Gastrocnemius medialis (tissue), 4 donors: Measurements from ENCODE around the gene BNIP1. TPM values are rescaled to one million over a fixed set of nuclear protein-coding genes. Genes with fewer than 3 reads are reported as not detected.
"Not testable (repeated sequence)": the region's sequence is repeated elsewhere in the genome, so short reads cannot be mapped to it uniquely, and the experiment has no call there.

ENCODE experiments used
- ATAC-seq, 2 donors: fragments of 150-250 bp; one replicate each; pipeline ENCODE4 v1.9.1; 2016
- DNase-seq, 2 donors: peaks; one replicate each; pipeline ENCODE4 v3.0.0-alpha.2; 2019
- H3K27ac ChIP-seq, 4 donors: fragments of 200-600 bp; sonication (generic); 1 replicate in 1 of 4; 2 replicates in 3 of 4; pipeline ENCODE4 v1.5.1; 2016 to 2018; ENCODE audit warnings: mild to moderate bottlenecking in 2 of 4, moderate library complexity in 1 of 4
- H3K27me3 ChIP-seq, 3 donors: fragments of 200-600 bp; sonication (generic) in 2 of 3; 1 replicate in 1 of 3; 2 replicates in 2 of 3; pipeline versions ENCODE4 v1.5.1 to v1.6.0; 2016 to 2019; ENCODE audit warnings: mild to moderate bottlenecking in 1 of 3, moderate library complexity in 1 of 3
- H3K36me3 ChIP-seq, 2 donors: fragments of 200-600 bp; sonication (generic) in 1 of 2; one replicate each; pipeline ENCODE4 v1.5.1; 2017 to 2018
- H3K4me1 ChIP-seq, 2 donors: fragments of 200-600 bp; sonication (generic) in 1 of 2; one replicate each; pipeline ENCODE4 v1.5.1; 2016 to 2017; ENCODE audit warnings: mild to moderate bottlenecking in 2 of 2
- H3K4me3 ChIP-seq, 4 donors: fragments of 200-600 bp; sonication (generic) in 3 of 4; 1 replicate in 1 of 4; 2 replicates in 3 of 4; pipeline ENCODE4 v1.5.1; 2016 to 2019; ENCODE audit warnings: mild to moderate bottlenecking in 2 of 4
- H3K9me3 ChIP-seq, 3 donors: fragments of 200-600 bp; sonication (generic) in 2 of 3; 1 replicate in 1 of 3; 2 replicates in 2 of 3; pipeline ENCODE4 v1.5.1; 2016 to 2019
- CTCF ChIP-seq, 5 experiments: fragments of 450-650 bp in 3 of 5; fragments of 200-600 bp in 2 of 5; sonication (generic) in 2 of 5; IDR thresholded peaks in 4 of 5; conservative IDR thresholded peaks in 1 of 5; 1 replicate in 4 of 5; 2 replicates in 1 of 5; pipeline ENCODE4 v1.5.1; 2016 to 2019; ENCODE audit warnings: antibody characterized with exemption in 5 of 5, mild to moderate bottlenecking in 3 of 5, moderate library complexity in 3 of 5
- POLR2A ChIP-seq, 2 donors: fragments of 450-650 bp; IDR thresholded peaks; one replicate each; pipeline ENCODE4 v1.6.1; 2017; ENCODE audit warnings: antibody characterized with exemption in 2 of 2, mild to moderate bottlenecking in 2 of 2, moderate library complexity in 2 of 2
- in situ Hi-C, 4 donors: fragments of 200-750 bp; cut with MboI; loops; one replicate each; pipeline versions ENCODE4 v1.15.0 to v1.8.0; 2017; ENCODE audit warnings: low sequenced_read_pairs in 4 of 4
- intact Hi-C: fragments of 100-400 bp; cut with DNase I; formaldehyde crosslinking; loops from one replicate; pipeline ENCODE4 v1.15.1; 2023; ENCODE audit warnings: low total_unique reads
- total RNA-seq, 4 donors: library from RNA; depleted of rRNA; stranded (reverse); fragments of >200 nt; gene quantifications; one replicate each; pipeline versions ENCODE4 v1.1.0 to v1.2.3, GENCODE V29; 2016

BNIP1 gene
- total RNA-seq, 4 donors from 2014 or later: 9.2 to 21.6 (median 17.1) TPM

- peaks cover 0 to 7% of the 10 kb centered on the region in 2 donors for H3K4me1 ChIP-seq
- in situ Hi-C loops (no loop called here), intact Hi-C loops (no loop called here)
- ATAC-seq (no peak), DNase-seq (no peak)
- no peak overlapping the region for H3K4me3 ChIP-seq
- H3K27me3 ChIP-seq: no peaks in the 10 kb centered on the region
- TF ChIP-seq POLR2A (IDR thresholded peaks at IDR 0.05) (no peak), CTCF (IDR thresholded peaks at IDR 0.05 in 4 of 5, conservative IDR thresholded peaks at IDR 0.05 in 1 of 5) (no peak)
- H3K36me3 ChIP-seq: peaks cover 0 to 15% of the 10 kb centered on the region in 2 donors
- no peak overlapping the region for H3K27ac ChIP-seq
- no peaks in the 10 kb centered on the region for H3K9me3 ChIP-seq
These were observed 40.9 kb upstream of the BNIP1 start for GRCh38 chr5:173103411-173103810.

GRCh38 chr5:173108914-173109313, 35.4 kb upstream of the BNIP1 start:
- H3K27me3 ChIP-seq: no peaks in the 10 kb centered on the region
- TF ChIP-seq CTCF (IDR thresholded peaks at IDR 0.05 in 4 of 5, conservative IDR thresholded peaks at IDR 0.05 in 1 of 5) (no peak), POLR2A (IDR thresholded peaks at IDR 0.05) (no peak)
- in situ Hi-C loops: no loop called here
- H3K4me3 ChIP-seq: no peak overlapping the region
- intact Hi-C loops: no loop called here
- no peaks in the 10 kb centered on the region for H3K4me1 ChIP-seq
- no peak overlapping the region for H3K27ac ChIP-seq
- peaks cover 0 to 53% of the 10 kb centered on the region in 2 donors for H3K36me3 ChIP-seq
- H3K9me3 ChIP-seq: no peaks in the 10 kb centered on the region
- no peak for DNase-seq
- no peak for ATAC-seq

- Histone ChIP-seq H3K9me3 (no peaks in the 10 kb centered on the region), H3K27me3 (no peaks in the 10 kb centered on the region), H3K4me1 (no peaks in the 10 kb centered on the region), H3K36me3 (peaks cover 0 to 50% of the 10 kb centered on the region in 2 donors), H3K27ac (no peak overlapping the region), H3K4me3 (no peak overlapping the region)
- intact Hi-C loops (no loop called here), in situ Hi-C loops (no loop called here)
- no peak for TF ChIP-seq POLR2A (IDR thresholded peaks at IDR 0.05)
- TF ChIP-seq CTCF (IDR thresholded peaks at IDR 0.05 in 4 of 5, conservative IDR thresholded peaks at IDR 0.05 in 1 of 5): no peak
- DNase-seq (no peak), ATAC-seq (no peak)
These were observed 29.8 kb upstream of the BNIP1 start for GRCh38 chr5:173114536-173114935.

GRCh38 chr5:173119719-173120118, 24.6 kb upstream of the BNIP1 start:
- H3K4me1 ChIP-seq: no peaks in the 10 kb centered on the region
- H3K27me3 ChIP-seq: no peaks in the 10 kb centered on the region
- H3K36me3 ChIP-seq: peaks cover 0 to 25% of the 10 kb centered on the region in 2 donors
- no peak overlapping the region for H3K4me3 ChIP-seq
- intact Hi-C loops: no loop called here
- TF ChIP-seq POLR2A (IDR thresholded peaks at IDR 0.05) (no peak), CTCF (IDR thresholded peaks at IDR 0.05 in 4 of 5, conservative IDR thresholded peaks at IDR 0.05 in 1 of 5) (no peak)
- in situ Hi-C loops: no loop called here
- no peak for ATAC-seq
- H3K27ac ChIP-seq: no peak overlapping the region
- no peaks in the 10 kb centered on the region for H3K9me3 ChIP-seq
- DNase-seq: no peak

- H3K4me3 ChIP-seq: no peak overlapping the region
- in situ Hi-C loops: no loop called here
- H3K27ac ChIP-seq: no peak overlapping the region
- H3K27me3 ChIP-seq: no peaks in the 10 kb centered on the region
- no peak for DNase-seq
- ATAC-seq: no peak
- TF ChIP-seq POLR2A (IDR thresholded peaks at IDR 0.05) (no peak), CTCF (IDR thresholded peaks at IDR 0.05 in 4 of 5, conservative IDR thresholded peaks at IDR 0.05 in 1 of 5) (no peak)
- H3K9me3 ChIP-seq: no peaks in the 10 kb centered on the region
- intact Hi-C loops: no loop called here
- H3K4me1 ChIP-seq: no peaks in the 10 kb centered on the region
- peaks cover 0 to 39% of the 10 kb centered on the region in 2 donors for H3K36me3 ChIP-seq
These were observed 20.9 kb upstream of the BNIP1 start for GRCh38 chr5:173123416-173123815.

- H3K36me3 ChIP-seq: peaks cover 0 to 45% of the 10 kb centered on the region in 2 donors
- DNase-seq, H3K9me3 ChIP-seq, ATAC-seq, intact Hi-C loops, H3K27ac ChIP-seq, H3K4me3 ChIP-seq, H3K4me1 ChIP-seq, H3K27me3 ChIP-seq: not testable (repeated sequence)
- in situ Hi-C loops: loop anchor here in 2 of 4 donors (25.0 kb wide), 2 partner anchors 145 to 420 kb away; partner anchors contain the start of gene ATP6V0E1 (in 1 of the 2)
These were observed 12.2 kb upstream of the BNIP1 start for GRCh38 chr5:173132166-173132565.
